Stimulated activated CD8-positive, alpha-beta memory T cell treated with anti-CD3 and anti-CD28 coated beads, Interleukin-15, amount 100 ng/mL, for 24 hours (primary cell): Measurements from ENCODE around the gene FNDC11.
"Not testable (repeated sequence)": the region's sequence is repeated elsewhere in the genome, so short reads cannot be mapped to it uniquely, and the experiment has no call there.

Source experiments
- DNase-seq: peaks from one replicate; pipeline ENCODE4 v3.0.0-alpha.2; 2020; ENCODE audit warnings: low read depth

The FNDC11 gene

GRCh38 chr20:63554361-63555278, 661 bp downstream of the FNDC11 start:
- DNase-seq = no peak

GRCh38 chr20:63555661-63556381, 1.9 kb downstream of the FNDC11 start:
- no peak for DNase-seq

- DNase-seq = no peak
Measured at GRCh38 chr20:63556873-63557478, 3.0 kb downstream of the FNDC11 start.

GRCh38 chr20:63557481-63557891, 3.5 kb downstream of the FNDC11 start:
- DNase-seq = no peak

- DNase-seq = no peak
Measured at GRCh38 chr20:63558804-63559484, 5.0 kb downstream of the FNDC11 start.

GRCh38 chr20:63559485-63560332, 5.8 kb downstream of the FNDC11 start:
- DNase-seq = not testable (repeated sequence)

- DNase-seq = no peak
Measured at GRCh38 chr20:63560333-63560805, 6.4 kb downstream of the FNDC11 start.

- no peak for DNase-seq
Measured at GRCh38 chr20:63560856-63561609, 7.1 kb downstream of the FNDC11 start.

GRCh38 chr20:63561624-63562396, 7.9 kb downstream of the FNDC11 start:
- DNase-seq = no peak

GRCh38 chr20:63562461-63563224, 8.7 kb downstream of the FNDC11 start:
- DNase-seq = no peak

- no peak for DNase-seq
Measured at GRCh38 chr20:63563225-63563935, 9.4 kb downstream of the FNDC11 start.

GRCh38 chr20:63564036-63564810, 10.3 kb downstream of the FNDC11 start:
- DNase-seq = no peak

- DNase-seq = no peak
Measured at GRCh38 chr20:63565021-63565698, 11.2 kb downstream of the FNDC11 start.

- no peak for DNase-seq
Measured at GRCh38 chr20:63565699-63566335, 11.9 kb downstream of the FNDC11 start.

GRCh38 chr20:63566395-63567135, 12.6 kb downstream of the FNDC11 start:
- DNase-seq = no peak

- DNase-seq = no peak
Measured at GRCh38 chr20:63567136-63567385, 13.1 kb downstream of the FNDC11 start.
